HG03520 (cell line): ENCODE measurements around the gene SNAI3.

Experiments
- ATAC-seq: cut with Tn5 transposase; IDR thresholded peaks from one replicate; pipeline ENCODE4 v1.9.1; 2021; ENCODE audit warnings: mild to moderate bottlenecking, moderate library complexity; ENCODE audit not compliant: unreplicated experiment

The SNAI3 gene

DNA sequence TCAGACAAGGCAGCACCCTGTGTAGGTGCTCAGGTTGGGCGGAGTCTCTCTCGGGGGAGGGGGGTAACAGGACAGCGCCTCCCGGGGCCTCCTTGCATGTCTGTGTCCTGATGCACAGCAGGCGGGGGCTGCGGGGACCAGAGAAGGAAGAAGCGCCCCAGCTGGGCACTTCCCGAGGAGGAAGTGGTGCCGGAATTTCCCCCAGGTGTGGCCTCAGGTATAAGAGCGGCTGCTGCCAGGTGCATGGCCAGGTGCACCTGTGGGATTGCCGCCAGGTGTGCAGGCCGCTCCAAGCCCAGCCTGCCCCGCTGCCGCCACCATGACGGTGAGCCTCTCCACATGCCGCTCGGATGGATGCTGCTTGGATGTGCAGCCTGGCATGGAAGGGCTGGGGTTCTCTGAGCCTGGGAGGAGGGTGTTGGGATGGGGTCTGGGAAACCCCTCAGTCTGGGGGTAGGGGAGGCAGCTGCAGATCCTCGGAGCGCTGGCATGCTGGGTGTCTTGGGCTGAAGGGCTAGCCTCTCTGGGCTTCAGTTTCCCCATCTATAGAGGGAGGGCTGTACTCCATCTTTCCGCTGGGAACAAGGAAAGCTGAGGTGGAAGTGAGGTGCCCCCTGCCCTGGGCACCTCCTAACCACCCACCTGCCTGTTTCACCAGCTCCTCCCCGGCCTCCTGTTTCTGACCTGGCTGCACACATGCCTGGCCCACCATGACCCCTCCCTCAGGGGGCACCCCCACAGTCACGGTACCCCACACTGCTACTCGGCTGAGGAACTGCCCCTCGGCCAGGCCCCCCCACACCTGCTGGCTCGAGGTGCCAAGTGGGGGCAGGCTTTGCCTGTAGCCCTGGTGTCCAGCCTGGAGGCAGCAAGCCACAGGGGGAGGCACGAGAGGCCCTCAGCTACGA is 47.7 kb downstream of the SNAI3 start, which contains the start of gene IL17C:
Gene IL17C (plus strand): TSS at position 250 of the 908 bp plus-strand sequence. CDS start 70 bp downstream, at position 320.
- no peak for ATAC-seq

DNA sequence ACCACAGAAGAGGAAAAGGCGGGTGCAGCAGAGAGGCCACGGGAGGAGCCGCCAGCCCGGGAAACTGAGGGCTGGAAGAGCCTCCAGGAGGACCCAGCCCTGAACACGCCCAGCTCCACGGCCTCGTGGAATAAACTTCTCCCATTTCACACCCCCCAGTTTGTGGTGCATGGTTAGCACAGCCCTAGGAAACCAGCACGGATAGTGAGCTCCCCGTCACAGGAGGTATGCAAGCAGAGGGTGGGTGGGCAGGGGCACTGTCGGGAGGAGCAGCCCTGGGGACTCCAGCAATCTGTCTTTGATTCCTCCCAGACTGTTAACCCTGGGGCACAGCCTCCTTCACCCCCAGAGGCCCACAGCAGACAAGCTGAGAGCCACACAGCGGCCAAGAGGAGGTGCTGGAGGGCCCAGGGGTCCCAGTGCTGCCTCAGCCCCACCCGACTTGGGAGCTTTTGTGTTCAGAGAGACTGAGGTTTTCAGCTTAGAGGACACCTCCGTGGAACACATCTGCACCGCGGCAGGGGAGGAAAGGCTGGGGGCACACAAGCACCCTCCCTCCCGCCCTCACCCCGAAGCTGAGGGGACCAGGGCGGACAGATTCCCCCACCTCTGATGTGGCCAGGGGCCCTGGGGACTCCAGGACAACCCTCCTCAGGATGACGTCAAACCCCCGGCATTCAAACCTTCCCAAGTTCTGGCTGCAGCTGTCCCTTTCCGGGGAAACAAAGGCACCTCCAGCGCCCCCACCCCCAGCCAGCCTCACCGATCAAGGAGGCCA is 49.6 kb downstream of the SNAI3 start:
- no peak for ATAC-seq

DNA sequence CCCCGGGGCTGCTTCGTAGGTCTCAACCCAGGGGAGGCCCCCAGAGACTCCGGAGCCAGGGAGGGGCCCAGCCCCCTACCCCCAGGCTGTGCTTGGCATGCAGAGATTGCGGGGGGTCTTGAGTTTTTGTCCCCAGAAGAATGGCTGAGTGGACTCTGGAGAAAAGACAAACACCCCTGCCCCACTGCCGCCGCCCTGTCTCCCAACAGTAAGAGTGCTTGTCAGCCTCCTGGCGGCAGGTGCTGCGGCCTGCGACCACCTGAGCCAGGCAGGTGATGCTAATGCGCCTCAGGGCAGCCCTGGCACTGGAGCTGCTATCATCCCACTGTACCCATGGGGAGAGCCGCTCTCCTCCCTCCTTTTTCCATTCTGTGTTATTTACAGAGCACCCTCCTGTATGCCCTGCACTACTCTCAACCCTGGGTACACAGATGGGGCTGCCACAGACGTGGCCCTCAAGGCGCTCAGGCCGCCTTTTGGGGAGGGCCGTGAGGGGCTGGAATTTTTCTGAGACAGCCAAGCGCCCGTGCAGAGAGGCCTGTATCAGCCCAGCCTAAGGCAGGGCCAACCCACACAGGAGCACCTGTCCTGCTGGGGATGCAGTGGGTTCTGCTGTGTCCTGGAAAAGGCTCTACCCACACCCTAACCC is 50.5 kb downstream of the SNAI3 start:
- ATAC-seq: no peak

DNA sequence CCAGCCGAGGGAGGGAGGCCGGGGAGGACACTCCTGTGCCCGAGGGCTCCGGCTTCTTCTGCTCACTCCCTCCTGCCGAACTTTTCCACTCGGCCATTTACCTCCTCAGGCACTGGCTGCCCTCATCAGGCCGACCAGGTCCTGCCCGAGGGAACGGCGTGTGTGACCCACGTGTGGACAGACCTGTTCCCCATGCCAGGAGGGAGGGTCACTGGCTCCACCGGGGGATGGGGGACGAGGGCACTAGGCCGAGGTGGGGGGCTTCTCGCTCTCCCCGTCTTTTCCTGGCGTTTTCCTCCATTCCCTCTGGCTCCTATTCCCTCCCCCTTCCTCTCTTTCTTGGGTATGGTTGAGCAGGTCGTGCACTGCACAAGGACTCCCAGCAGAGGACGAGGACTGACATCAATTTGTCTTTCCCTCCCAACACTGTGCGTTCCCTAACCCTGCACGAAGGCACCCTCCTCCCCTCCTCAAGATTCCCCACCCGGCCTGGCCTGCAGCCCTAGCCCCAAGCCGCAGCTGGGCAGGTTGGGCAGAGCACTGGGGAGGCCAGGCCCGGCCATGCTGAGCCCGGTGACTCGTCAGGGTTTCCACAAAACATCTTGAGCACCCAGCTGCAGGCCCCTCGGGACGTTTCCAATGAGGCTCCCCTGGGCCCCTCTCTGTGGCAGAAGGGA is 51.2 kb downstream of the SNAI3 start:
- no peak for ATAC-seq

DNA sequence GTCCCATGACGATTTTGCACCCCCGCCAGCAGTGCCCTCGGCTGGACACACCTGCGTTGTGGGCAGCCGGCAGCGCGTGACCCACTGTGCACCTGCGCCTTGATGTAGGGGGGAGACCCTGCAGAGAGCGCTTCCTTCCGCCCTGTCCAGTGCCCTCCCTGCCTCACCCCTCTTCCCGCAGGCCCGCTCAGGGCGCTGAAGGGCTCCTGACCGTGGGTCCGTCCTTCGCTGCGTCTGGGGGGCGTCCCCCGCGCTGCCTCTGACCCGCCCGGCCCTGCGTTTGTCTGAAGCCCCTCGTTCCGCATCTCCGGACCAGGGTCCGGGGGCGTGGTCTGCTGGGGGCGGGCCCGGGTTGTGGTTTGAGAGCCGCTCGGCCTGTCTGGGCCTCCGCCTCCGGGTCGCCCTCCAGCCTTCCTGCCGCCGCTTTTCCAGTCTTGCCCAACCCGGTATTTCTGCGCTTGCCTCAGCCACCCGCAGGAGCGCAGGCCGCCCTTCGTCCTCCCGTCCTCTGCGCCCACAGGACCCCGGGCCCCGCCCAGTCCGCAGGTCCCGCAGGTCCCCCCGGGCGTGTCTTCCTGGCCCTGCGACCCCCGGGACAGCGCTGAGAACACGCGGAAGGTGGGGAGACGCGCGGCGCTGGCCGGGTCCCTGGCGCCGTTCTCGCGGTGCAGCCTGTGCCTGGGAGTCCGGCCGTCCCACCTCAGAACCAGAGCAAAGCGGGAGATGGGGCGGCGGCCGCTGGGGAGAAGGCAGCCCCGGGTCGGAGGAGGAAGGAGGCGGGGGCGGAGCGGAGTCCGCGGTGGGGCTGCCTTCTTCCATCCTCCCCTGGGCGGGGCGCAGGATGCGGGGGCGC is 51.9 kb downstream of the SNAI3 start:
- ATAC-seq: no peak

DNA sequence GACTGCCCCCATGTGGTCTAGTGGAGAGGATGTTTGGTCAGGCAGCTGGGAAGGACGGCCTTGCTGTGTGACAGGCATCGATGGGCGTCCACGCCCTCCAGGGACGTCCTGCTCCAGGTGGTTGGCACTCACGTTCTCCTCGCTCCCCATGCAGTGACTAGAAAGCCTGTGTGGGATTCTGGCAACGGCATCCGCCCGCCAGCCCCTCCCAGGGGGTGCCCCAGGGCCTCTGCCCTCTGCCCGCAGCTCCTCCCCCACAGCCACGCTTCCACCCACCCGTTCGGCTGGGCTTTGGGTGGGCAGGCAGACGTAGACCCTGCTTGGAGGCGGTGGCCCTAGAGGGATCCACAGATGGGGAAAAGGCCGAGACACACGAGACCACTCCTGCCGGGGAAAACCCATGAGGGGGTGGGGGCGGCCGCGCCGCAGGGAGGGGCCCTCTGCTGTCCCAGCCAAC is 52.6 kb downstream of the SNAI3 start:
- ATAC-seq: no peak

DNA sequence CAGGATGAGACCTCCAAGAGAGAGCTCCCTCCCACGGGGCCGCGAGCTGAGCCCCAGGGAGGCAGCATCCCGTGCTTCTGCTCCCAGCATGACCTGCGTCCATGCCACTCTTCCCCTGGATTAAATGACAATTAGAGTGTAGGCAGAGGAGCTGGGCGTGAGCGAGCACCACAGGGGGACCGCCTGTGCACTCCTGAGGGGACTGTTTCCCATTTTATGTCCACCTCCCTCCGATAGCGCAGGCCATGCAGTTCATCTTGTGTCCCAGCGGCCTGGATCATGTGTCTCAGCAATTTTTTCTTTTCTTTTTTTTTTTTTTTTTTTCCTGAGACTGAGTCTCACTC is 53.7 kb downstream of the SNAI3 start:
- no peak for ATAC-seq

DNA sequence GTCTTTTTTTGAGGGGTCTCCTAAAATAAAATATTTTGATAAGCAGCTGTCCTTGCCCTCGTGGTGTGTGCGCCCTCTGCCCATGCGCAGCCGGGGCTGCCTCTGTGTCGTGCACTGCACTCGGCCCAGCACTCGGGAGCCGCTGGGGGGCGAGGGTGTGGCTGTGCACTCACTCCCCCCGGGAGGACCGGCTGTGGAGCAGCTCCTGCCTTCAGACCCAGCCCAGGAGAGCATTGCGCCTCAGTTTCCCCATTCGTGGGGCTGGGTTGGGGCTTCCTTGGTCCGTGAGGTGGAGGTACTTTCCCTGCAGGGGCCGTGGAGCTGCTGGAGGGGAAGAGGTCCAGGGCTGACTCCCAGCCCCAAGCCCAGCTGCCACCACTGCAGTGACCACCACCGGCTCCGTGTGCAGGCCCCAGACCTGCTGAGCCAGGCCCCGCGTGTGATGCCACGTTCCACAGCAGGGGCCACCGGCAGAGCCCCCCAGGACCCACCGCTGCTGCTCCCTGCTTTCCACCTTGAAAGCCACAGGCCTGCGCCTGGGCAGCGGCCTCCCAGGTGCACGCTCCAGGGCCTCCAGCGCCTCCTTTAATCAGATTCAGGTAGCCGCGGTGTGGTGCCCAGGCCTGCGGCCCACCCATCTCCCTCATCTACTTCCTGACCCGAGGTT is 54.3 kb downstream of the SNAI3 start:
- ATAC-seq: no peak

DNA sequence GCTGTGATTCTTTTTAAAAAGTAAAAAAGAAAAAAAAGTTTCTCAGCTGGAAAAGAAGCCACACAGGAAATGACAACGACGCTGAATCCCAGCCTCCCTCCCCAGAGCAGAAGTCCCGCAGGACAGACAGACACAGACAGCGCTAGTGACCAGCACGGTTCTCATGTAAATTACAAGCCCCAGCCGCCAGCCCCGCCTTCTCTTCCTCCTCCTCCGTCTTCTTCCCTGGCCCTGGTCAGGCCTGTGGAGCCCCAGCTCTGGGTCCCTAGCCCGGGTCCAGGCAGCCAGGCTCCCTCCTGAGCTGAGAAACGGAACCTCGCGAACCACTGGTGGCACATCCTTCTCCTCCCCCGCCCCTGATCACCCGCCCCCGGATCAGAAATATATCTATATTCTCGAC is 54.9 kb downstream of the SNAI3 start:
- no peak for ATAC-seq

DNA sequence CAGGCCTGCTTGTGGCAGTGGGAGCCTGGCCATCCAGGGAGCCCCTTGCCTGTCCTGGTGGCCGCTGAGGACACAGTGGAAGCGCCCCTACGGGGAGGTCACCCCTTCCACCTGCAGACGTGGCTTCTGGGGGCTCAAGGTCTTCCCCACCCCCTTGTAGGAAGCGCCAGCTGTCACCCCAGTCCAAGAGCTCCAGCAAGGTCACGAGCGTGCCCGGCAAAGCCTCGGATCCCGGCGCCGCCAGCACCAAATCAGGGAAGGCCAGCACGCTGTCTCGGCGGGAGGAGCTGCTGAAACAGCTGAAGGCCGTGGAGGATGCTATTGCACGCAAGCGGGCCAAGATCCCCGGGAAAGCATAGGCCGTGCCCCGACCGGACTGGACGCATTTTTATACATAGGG is 55.4 kb downstream of the SNAI3 start:
- ATAC-seq: no peak

DNA sequence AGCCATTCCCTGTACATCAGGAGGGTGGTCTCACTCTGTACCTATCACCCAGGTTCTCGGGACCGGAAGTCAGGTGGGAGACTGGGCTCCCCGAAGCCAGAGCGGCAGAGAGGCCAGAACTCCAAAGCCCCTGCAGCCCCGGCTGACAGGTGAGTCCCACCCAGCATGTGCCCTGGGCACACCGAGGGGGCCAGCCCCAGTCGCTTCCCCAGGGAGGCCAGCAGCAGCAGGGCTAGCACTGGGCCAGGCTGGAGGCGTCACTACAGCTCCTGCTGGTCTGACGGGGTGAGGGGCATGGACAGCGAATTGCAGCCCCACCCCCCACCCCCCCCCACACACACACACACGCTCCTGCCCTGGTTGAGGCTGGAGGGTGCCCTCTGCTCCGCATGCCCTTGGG is 55.9 kb downstream of the SNAI3 start:
- no peak for ATAC-seq

DNA sequence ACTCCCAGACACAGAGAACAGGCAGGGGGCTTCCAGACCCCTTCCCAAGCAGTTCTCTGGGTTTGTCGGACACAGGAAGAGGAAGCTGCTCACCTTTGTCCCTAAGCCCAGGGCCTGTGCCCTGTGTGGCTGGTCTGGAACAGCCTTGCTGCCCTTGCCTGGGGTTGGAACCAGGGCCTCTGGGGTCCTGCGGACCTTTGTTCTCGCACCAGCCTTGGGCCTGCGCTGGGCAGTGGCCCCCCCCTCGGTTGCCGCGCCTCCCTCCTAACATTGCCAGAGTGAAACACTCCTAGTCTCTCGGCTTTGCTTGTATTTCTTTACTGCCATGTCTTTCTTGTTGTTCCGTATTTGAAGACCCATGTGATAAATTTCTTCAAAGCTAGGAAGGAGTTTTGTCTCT is 56.5 kb downstream of the SNAI3 start:
- no peak for ATAC-seq

DNA sequence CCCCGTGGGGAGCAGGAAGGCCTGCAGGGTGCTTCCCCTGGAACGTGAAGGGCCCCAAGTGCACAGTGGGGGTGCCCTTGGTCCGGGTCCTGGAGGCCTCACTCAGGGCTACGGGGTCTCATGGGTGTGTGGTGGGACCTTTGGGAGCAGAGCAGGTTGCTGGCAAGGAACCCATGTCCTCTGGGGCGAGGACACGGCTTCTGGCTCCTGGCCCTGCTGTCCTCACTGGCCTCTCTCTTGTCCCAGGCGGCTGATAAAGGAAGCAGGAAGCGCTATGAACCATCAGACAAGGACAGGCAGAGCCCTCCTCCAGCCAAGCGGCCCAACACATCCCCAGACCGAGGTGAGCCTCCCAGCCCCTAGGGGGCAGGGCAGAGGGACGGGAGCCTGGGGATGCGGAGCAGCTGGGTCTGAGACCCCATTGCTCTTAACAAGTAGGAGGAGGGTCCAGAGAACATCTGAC is 57.8 kb downstream of the SNAI3 start:
- ATAC-seq: no peak
